BE2C (cell line): ENCODE data around the gene EGR1.
"Not testable (repeated sequence)": the region's sequence is repeated elsewhere in the genome, so short reads cannot be mapped to it uniquely, and the experiment has no call there.

Experiments
- DNase-seq: peaks from one replicate; pipeline ENCODE4 v3.0.0-alpha.2; 2020
- H3K27me3 ChIP-seq: fragments of 250-450 bp; sonication (Bioruptor Pico); 2 replicates; pipeline ENCODE4 v1.5.1; 2020; ENCODE audit warnings: mild to moderate bottlenecking
- H3K36me3 ChIP-seq: fragments of 250-450 bp; sonication (Bioruptor Pico); 2 replicates; pipeline ENCODE4 v1.5.1; 2020; ENCODE audit warnings: mild to moderate bottlenecking
- H3K4me1 ChIP-seq: fragments of 250-450 bp; sonication (Bioruptor Pico); 2 replicates; pipeline ENCODE4 v1.5.1; 2020
- H3K4me3 ChIP-seq: 2 replicates; pipeline ENCODE4 v1.5.1; 2011; ENCODE audit warnings: low read depth, low read length
- H3K9me3 ChIP-seq: fragments of 250-450 bp; sonication (Bioruptor Pico); 2 replicates; pipeline ENCODE4 v1.5.1; 2020
- TF ChIP-seq, protein P1 (sequence below): IDR thresholded peaks from 2 replicates; pipeline ENCODE4 v1.5.1; 2012; ENCODE audit warnings: mild to moderate bottlenecking, low read depth, low read length

EGR1 gene

DNA sequence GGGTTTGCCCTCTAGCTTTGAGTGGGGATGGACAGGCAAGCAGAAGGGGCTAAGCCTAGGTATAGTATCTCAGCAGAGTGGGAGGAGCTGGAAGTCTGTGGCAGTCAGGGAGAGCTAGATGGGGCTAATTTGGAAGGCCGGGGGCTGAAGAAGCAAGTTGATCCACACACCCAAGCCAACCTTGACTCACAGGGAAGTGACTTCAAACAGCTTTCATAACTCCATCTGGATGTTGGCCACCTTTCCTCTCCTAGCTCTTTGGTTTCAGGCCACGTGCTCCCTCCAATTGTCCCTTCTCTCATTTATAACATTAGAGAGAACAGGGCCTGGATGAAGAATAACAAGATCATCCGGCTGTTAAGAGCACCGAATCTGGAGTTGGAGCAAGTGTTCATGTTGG is 36.8 kb downstream of the EGR1 start:
- Histone ChIP-seq H3K27me3 (no peaks in the 10 kb centered on the region), H3K4me1 (no peaks in the 10 kb centered on the region), H3K4me3 (no peak overlapping the region), H3K36me3 (no peaks in the 10 kb centered on the region; the same call in 1 of the 2 replicates), H3K9me3 (no peaks in the 10 kb centered on the region)
- no peak for DNase-seq
- TF ChIP-seq, protein P1, sequence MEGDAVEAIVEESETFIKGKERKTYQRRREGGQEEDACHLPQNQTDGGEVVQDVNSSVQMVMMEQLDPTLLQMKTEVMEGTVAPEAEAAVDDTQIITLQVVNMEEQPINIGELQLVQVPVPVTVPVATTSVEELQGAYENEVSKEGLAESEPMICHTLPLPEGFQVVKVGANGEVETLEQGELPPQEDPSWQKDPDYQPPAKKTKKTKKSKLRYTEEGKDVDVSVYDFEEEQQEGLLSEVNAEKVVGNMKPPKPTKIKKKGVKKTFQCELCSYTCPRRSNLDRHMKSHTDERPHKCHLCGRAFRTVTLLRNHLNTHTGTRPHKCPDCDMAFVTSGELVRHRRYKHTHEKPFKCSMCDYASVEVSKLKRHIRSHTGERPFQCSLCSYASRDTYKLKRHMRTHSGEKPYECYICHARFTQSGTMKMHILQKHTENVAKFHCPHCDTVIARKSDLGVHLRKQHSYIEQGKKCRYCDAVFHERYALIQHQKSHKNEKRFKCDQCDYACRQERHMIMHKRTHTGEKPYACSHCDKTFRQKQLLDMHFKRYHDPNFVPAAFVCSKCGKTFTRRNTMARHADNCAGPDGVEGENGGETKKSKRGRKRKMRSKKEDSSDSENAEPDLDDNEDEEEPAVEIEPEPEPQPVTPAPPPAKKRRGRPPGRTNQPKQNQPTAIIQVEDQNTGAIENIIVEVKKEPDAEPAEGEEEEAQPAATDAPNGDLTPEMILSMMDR, result no peak

GRCh38 chr5:138502521-138502920 is 37.2 kb downstream of the EGR1 start:
- no peak overlapping the region for H3K4me3 ChIP-seq
- TF ChIP-seq, protein P1, result no peak
- H3K36me3 ChIP-seq, result peaks cover 3% of the 10 kb centered on the region; the same call in 1 of the 2 replicates
- H3K9me3 ChIP-seq, result no peaks in the 10 kb centered on the region
- H3K4me1 ChIP-seq, result no peaks in the 10 kb centered on the region
- no peaks in the 10 kb centered on the region for H3K27me3 ChIP-seq
- DNase-seq, result no peak

- H3K4me1 ChIP-seq, result no peaks in the 10 kb centered on the region
- H3K27me3 ChIP-seq, result no peaks in the 10 kb centered on the region
- TF ChIP-seq, protein P1, result peak; percentile 85
- peak; percentile 47 for DNase-seq
- no peak overlapping the region for H3K4me3 ChIP-seq
- H3K36me3 ChIP-seq, result peaks cover 10% of the 10 kb centered on the region
- H3K9me3 ChIP-seq, result no peaks in the 10 kb centered on the region
Observed at GRCh38 chr5:138503487-138504270, 38.4 kb downstream of the EGR1 start.

DNA sequence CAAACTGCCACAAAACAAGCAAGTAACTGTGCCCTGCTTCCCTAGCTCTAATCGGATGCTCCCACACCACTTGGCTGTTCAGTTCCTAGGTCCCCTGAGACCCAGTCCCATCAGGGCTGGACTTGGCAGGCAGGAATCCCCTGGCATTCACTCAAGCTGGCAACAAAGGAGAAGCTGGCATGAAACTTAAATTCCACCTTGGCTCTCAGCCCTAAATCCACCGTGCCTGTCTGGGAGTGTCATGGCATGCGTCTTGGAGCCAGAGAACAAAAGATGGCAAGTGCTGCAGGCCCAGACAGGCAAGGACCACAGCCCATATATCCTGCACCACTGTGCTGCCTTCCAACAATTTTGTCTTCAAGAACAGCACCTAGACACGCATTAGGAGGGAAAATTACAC is 39.5 kb downstream of the EGR1 start:
- Histone ChIP-seq H3K4me3 (no peak overlapping the region), H3K36me3 (peaks cover 19% of the 10 kb centered on the region), H3K27me3 (no peaks in the 10 kb centered on the region), H3K9me3 (no peaks in the 10 kb centered on the region), H3K4me1 (no peaks in the 10 kb centered on the region)
- DNase-seq, result peak; percentile 18
- TF ChIP-seq, protein P1, result no peak

DNA sequence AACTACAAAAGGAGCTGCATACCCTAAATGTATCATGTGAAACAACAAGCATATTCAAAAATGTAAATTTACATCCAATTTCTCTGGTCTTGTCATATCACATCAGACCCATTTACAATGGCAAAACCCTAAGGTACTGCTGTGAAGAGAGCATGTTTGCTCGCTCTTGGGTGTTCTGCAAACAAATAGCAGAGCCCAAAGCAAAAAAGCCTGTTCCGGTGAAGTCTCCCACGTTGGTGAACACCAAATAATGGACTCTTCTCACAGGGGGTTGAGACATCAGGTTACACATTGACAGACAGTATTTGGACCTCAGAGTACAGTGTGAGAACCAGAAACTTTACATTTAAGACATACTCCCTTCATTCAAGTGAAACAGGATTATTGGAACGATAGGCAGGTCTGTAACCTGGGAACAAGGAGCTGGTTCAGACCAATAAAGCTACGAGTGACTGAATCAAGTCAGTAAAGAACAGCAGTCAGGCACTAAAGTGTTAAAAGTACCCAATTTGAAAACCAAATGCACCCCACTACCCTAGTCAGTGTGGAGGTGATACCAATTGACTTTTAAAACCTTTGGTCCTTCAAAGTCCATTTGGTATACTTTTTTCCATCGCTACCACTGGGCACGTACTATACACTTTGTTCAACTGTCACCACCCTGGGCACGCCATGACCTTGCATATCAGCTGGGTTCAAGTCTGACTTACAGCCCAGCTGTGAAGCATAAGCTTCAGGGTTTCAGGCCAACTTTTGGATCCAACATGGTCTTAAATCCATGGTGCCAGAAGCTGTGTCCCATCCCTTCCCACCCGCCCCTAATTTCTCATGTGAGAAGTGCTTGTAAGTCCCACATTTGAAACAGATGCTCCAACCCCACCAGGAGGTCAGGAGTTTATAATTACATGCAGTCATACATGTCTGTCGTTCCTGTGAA is 41.4 kb downstream of the EGR1 start:
- no peaks in the 10 kb centered on the region for H3K27me3 ChIP-seq
- TF ChIP-seq, protein P1, result no peak
- H3K4me3 ChIP-seq, result no peak overlapping the region
- peaks cover 33% of the 10 kb centered on the region for H3K36me3 ChIP-seq
- DNase-seq, result no peak
- H3K9me3 ChIP-seq, result no peaks in the 10 kb centered on the region
- no peaks in the 10 kb centered on the region for H3K4me1 ChIP-seq

- H3K27me3 ChIP-seq, DNase-seq, H3K4me1 ChIP-seq, H3K4me3 ChIP-seq, H3K9me3 ChIP-seq: not testable (repeated sequence)
- peaks cover 38% of the 10 kb centered on the region for H3K36me3 ChIP-seq
Observed at GRCh38 chr5:138507485-138507884, 42.2 kb downstream of the EGR1 start.
